Keratinocyte (primary cell): ENCODE data around the gene RNU6-1. TPM values are rescaled to one million over a fixed set of nuclear protein-coding genes. Genes with fewer than 3 reads are reported as not detected.
A peak's percentile ranks its signal among the peaks of the same experiment; 100 is the strongest.

ENCODE experiments used
- DNase-seq: peaks from one replicate; pipeline ENCODE4 v3.0.0-alpha.2; 2011; ENCODE audit warnings: low read depth, missing footprints, low spot score
- FAIRE-seq: peaks from 2 replicates; lab custom pipeline; 2011; peaks lifted over from hg19 to GRCh38; lab: Jason Lieb, UNC
- H2AFZ ChIP-seq: 2 replicates; pipeline ENCODE4 v1.6.0; 2012; ENCODE audit warnings: low read length, control low read depth, inconsistent platforms; ENCODE audit not compliant: control insufficient read depth
- H3K27ac ChIP-seq: 2 replicates; pipeline ENCODE4 v1.5.1; 2011; ENCODE audit warnings: low read length; ENCODE audit not compliant: control insufficient read depth, insufficient read depth
- H3K27me3 ChIP-seq: 3 replicates; pipeline ENCODE4 v1.6.0; 2011; ENCODE audit warnings: low read length; ENCODE audit not compliant: control insufficient read depth, insufficient read depth; ENCODE audit errors: extremely low read depth
- H3K36me3 ChIP-seq, 2 experiments: 2 replicates in 1 of 2; 3 replicates in 1 of 2; pipeline ENCODE4 v1.5.1; 2011; ENCODE audit warnings: low read length in 2 of 2, mild to moderate bottlenecking in 1 of 2; ENCODE audit not compliant: control insufficient read depth in 2 of 2, insufficient read depth in 2 of 2; ENCODE audit errors: extremely low read depth in 1 of 2
- H3K4me1 ChIP-seq: 3 replicates; pipeline ENCODE4 v1.5.1; 2011; ENCODE audit warnings: low read length; ENCODE audit not compliant: control insufficient read depth, insufficient read depth; ENCODE audit errors: extremely low read depth
- H3K4me2 ChIP-seq: 3 replicates; pipeline ENCODE4 v1.6.0; 2011; ENCODE audit warnings: low read depth, low read length; ENCODE audit not compliant: control insufficient read depth, insufficient read depth; ENCODE audit errors: extremely low read depth
- H3K4me3 ChIP-seq, 3 experiments: fragments of 200-600 bp in 1 of 3; sonication (generic) in 1 of 3; 2 replicates in 2 of 3; 3 replicates in 1 of 3; pipeline ENCODE4 v1.5.1; 2011 to 2016; ENCODE audit warnings: low read length in 3 of 3, mild to moderate bottlenecking in 3 of 3, control low read depth in 2 of 3, inconsistent platforms in 1 of 3, low read depth in 1 of 3, mixed read lengths in 1 of 3, mixed run types in 1 of 3, moderate library complexity in 1 of 3; ENCODE audit not compliant: control insufficient read depth in 2 of 3, insufficient read depth in 2 of 3; ENCODE audit errors: extremely low read depth in 1 of 3
- H3K79me2 ChIP-seq: 2 replicates; pipeline ENCODE4 v1.6.0; 2012; ENCODE audit warnings: low read length; ENCODE audit not compliant: control insufficient read depth, insufficient read depth
- H3K9ac ChIP-seq: 3 replicates; pipeline ENCODE4 v1.6.0; 2011; ENCODE audit warnings: low read length; ENCODE audit not compliant: control insufficient read depth, insufficient read depth; ENCODE audit errors: extremely low read depth
- H3K9me1 ChIP-seq: 3 replicates; pipeline ENCODE4 v1.6.0; 2011; ENCODE audit warnings: low read length; ENCODE audit not compliant: control insufficient read depth, insufficient read depth; ENCODE audit errors: extremely low read depth
- H3K9me3 ChIP-seq: 2 replicates; pipeline ENCODE4 v1.5.1; 2012; ENCODE audit warnings: low read depth, low read length; ENCODE audit not compliant: control insufficient read depth
- H4K20me1 ChIP-seq: 3 replicates; pipeline ENCODE4 v1.6.0; 2011; ENCODE audit warnings: low read length; ENCODE audit not compliant: control insufficient read depth, insufficient read depth; ENCODE audit errors: extremely low read depth
- CTCF ChIP-seq, 3 experiments: IDR thresholded peaks in 1 of 3; conservative IDR thresholded peaks in 1 of 3; optimal IDR thresholded peaks in 1 of 3; 2 replicates in 2 of 3; 3 replicates in 1 of 3; pipeline versions ENCODE3 to v1.5.1; 2011; ENCODE audit warnings: low read length in 3 of 3, mild to moderate bottlenecking in 3 of 3, moderate library complexity in 2 of 3, control low read depth in 1 of 3, inconsistent platforms in 1 of 3; ENCODE audit not compliant: insufficient read depth in 2 of 3; ENCODE audit errors: extremely low read depth in 1 of 3
- EZH2 ChIP-seq: IDR thresholded peaks from one replicate; pipeline ENCODE4 v1.6.1; 2012; ENCODE audit warnings: inconsistent platforms, mild to moderate bottlenecking, low read length, moderate library complexity
- dilution Hi-C: fragments of 300-500 bp; cut with MboI; formaldehyde crosslinking; loops from one replicate; pipeline ENCODE4 v1.7.0; 2020; ENCODE audit warnings: low sequenced_read_pairs; ENCODE audit not compliant: extremely low pct_ligation_motif_present
- polyA plus RNA-seq, 5 experiments: library from polyadenylated mRNA; depleted of rRNA in 3 of 5; stranded (reverse) in 3 of 5; stranded (forward) in 1 of 5; unstranded in 1 of 5; fragments of >200 nt; gene quantifications; 1 replicate in 1 of 5; 2 replicates in 3 of 5; 3 replicates in 1 of 5; pipeline versions ENCODE4 v1.2.1 to v1.2.3, GENCODE V29; 2011 to 2012; ENCODE audit warnings: missing spikeins in 2 of 5, low read depth in 1 of 5, low replicate concordance in 1 of 5

RNU6-1 gene
- polyA plus RNA-seq, 1 donor (not counting 4 experiments of a cell fraction or from before 2014, with no cell fraction given): not detected

GRCh38 chr15:67824197-67824968 is 15.5 kb downstream of the RNU6-1 start:
- H3K4me1 ChIP-seq: peaks cover 7% of the 10 kb centered on the region
- H3K4me2 ChIP-seq: no peak overlapping the region
- H3K9ac ChIP-seq: no peak overlapping the region
- no peaks in the 10 kb centered on the region for H3K36me3 ChIP-seq
- peaks cover 99% of the 10 kb centered on the region for H3K27me3 ChIP-seq
- no peak overlapping the region for H3K4me3 ChIP-seq
- dilution Hi-C loops: no loop called here
- H3K9me3 ChIP-seq: no peaks in the 10 kb centered on the region
- H3K9me1 ChIP-seq: no peaks in the 10 kb centered on the region
- H3K79me2 ChIP-seq: no peaks in the 10 kb centered on the region
- H3K27ac ChIP-seq: no peak overlapping the region
- DNase-seq (no peak), FAIRE-seq (no peak)
- H2AFZ ChIP-seq: no peak overlapping the region
- peaks cover 15% of the 10 kb centered on the region for H4K20me1 ChIP-seq
- TF ChIP-seq EZH2: peak; percentile 67
- no peak for TF ChIP-seq CTCF (optimal IDR thresholded peaks at IDR 0.05 in 1 of 3, IDR thresholded peaks at IDR 0.05 in 1 of 3, conservative IDR thresholded peaks at IDR 0.05 in 1 of 3; ENCODE audit: extremely low read depth in 1 of 3, insufficient read depth in 2 of 3, low read length in 3 of 3)

DNA sequence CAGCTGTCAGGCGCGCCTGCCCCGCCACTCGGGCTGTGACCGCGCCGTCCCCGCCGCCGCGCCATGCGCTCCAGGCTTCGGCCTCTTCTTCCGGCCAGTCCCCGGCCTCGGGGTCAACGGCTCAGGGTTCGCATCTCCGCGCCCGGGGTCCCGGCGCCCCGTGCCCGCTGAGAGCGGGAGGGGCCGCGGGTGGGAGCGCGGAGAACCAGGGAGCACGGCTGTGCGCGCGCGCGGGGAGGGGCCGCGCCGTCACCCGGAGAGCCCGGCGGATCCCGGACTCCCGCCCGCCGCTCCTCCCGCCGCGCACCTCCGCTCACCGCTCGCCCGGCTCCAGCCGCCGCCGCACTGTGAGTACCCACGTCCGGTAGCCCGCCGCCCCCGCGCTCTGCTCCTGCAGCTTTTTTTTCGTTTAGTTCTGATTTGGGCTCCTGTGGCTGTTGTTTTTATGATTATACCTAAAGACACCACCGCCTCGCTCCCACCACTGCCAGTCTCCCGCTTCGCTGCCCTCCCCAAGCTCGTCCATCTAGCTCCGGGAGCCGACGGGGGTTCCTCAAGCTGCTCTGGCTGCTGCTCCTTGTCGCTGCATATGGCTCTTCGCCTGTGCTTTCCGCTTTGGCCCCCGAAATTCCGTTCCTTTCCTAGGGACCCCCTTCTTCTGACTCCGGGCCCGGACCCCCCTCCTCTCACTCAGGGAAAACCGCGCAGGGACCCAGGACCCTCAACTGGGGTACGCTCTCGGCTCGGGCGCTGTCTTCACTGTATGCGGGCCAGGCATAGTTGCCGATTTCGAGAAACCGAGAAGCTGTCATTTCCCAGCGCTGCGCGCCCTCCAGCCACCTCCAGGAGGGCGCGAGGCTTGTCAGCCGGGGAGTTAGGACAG is 16.3 kb downstream of the RNU6-1 start:
- Histone ChIP-seq H3K9ac (no peak overlapping the region), H3K4me3 (no peak overlapping the region), H3K36me3 (no peaks in the 10 kb centered on the region), H2AFZ (no peak overlapping the region), H3K27ac (no peak overlapping the region), H3K9me1 (no peaks in the 10 kb centered on the region), H3K27me3 (peaks cover 97% of the 10 kb centered on the region), H3K4me1 (peaks cover 7% of the 10 kb centered on the region), H3K79me2 (no peaks in the 10 kb centered on the region), H3K9me3 (no peaks in the 10 kb centered on the region), H3K4me2 (no peak overlapping the region), H4K20me1 (peaks cover 15% of the 10 kb centered on the region)
- DNase-seq (no peak), FAIRE-seq (no peak)
- peak; percentile 96 for TF ChIP-seq EZH2
- TF ChIP-seq CTCF (optimal IDR thresholded peaks at IDR 0.05 in 1 of 3, IDR thresholded peaks at IDR 0.05 in 1 of 3, conservative IDR thresholded peaks at IDR 0.05 in 1 of 3; ENCODE audit: extremely low read depth in 1 of 3, insufficient read depth in 2 of 3, low read length in 3 of 3): no peak
- dilution Hi-C loops: no loop called here
